A673 (cell line): ENCODE results near the gene SEMA3A.

Experiments
- CTCF ChIP-seq: fragments of 300-800, 200-600 bp; sonication (generic); conservative IDR thresholded peaks from 2 replicates; pipeline ENCODE4 v1.5.1; 2017; ENCODE audit warnings: low read depth, mild to moderate bottlenecking, antibody characterized with exemption, low read length, moderate library complexity, mixed read lengths
- EZH2 ChIP-seq: fragments of 200-600 bp; sonication (generic); IDR thresholded peaks from 2 replicates; pipeline ENCODE4 v1.6.1; 2017; ENCODE audit warnings: borderline replicate concordance, low read depth, mild to moderate bottlenecking, mixed read lengths, antibody characterized with exemption, low read length; ENCODE audit not compliant: poor library complexity, severe bottlenecking

GRCh38 chr7:84021292-84021908 is 173.2 kb downstream of the SEMA3A start:
- no peak for TF ChIP-seq EZH2
- no peak for TF ChIP-seq CTCF
